ENCODE measurements around the gene DVL3. TPM values are rescaled to one million over a fixed set of nuclear protein-coding genes. Genes with fewer than 3 reads are reported as not detected.

Gene DVL3
- total and polyA plus RNA-seq, 2 donors from 2014 or later, result 30.3 to 57.4 TPM

- TF ChIP-seq, protein P1, sequence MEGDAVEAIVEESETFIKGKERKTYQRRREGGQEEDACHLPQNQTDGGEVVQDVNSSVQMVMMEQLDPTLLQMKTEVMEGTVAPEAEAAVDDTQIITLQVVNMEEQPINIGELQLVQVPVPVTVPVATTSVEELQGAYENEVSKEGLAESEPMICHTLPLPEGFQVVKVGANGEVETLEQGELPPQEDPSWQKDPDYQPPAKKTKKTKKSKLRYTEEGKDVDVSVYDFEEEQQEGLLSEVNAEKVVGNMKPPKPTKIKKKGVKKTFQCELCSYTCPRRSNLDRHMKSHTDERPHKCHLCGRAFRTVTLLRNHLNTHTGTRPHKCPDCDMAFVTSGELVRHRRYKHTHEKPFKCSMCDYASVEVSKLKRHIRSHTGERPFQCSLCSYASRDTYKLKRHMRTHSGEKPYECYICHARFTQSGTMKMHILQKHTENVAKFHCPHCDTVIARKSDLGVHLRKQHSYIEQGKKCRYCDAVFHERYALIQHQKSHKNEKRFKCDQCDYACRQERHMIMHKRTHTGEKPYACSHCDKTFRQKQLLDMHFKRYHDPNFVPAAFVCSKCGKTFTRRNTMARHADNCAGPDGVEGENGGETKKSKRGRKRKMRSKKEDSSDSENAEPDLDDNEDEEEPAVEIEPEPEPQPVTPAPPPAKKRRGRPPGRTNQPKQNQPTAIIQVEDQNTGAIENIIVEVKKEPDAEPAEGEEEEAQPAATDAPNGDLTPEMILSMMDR (IDR thresholded peaks at IDR 0.05; ENCODE audit: borderline replicate concordance, extremely low read depth, insufficient read depth), result no peak
- FAIRE-seq (no peak), DNase-seq (no peak)
- Histone ChIP-seq H3K9ac (ENCODE audit: low read length in 3 of 3) (no peak overlapping the region), H3K36me3 (ENCODE audit: control insufficient read depth in 2 of 3, insufficient read depth in 3 of 3, low read length in 3 of 3) (peaks cover 12 to 62% (median 34%) of the 10 kb centered on the region in 3 donors), H3K27ac (ENCODE audit: low read depth in 2 of 2, low read length in 2 of 2) (no peak overlapping the region), H3K4me1 (ENCODE audit: control insufficient read depth in 2 of 3, insufficient read depth in 2 of 3, low read depth in 1 of 3, low read length in 3 of 3) (no peaks in the 10 kb centered on the region), H3K9me3 (ENCODE audit: control insufficient read depth in 2 of 3, insufficient read depth in 1 of 3, low read length in 3 of 3) (no peaks in the 10 kb centered on the region), H3K4me3 (ENCODE audit: low read length in 3 of 3) (no peak overlapping the region), H3K27me3 (ENCODE audit: control insufficient read depth, insufficient read depth, low read length) (no peaks in the 10 kb centered on the region)
- intact Hi-C loops (cut with DNase I), result no loop called here
These were observed 13.4 kb downstream of the DVL3 start for GRCh38 chr3:184168363-184169120.

DNA sequence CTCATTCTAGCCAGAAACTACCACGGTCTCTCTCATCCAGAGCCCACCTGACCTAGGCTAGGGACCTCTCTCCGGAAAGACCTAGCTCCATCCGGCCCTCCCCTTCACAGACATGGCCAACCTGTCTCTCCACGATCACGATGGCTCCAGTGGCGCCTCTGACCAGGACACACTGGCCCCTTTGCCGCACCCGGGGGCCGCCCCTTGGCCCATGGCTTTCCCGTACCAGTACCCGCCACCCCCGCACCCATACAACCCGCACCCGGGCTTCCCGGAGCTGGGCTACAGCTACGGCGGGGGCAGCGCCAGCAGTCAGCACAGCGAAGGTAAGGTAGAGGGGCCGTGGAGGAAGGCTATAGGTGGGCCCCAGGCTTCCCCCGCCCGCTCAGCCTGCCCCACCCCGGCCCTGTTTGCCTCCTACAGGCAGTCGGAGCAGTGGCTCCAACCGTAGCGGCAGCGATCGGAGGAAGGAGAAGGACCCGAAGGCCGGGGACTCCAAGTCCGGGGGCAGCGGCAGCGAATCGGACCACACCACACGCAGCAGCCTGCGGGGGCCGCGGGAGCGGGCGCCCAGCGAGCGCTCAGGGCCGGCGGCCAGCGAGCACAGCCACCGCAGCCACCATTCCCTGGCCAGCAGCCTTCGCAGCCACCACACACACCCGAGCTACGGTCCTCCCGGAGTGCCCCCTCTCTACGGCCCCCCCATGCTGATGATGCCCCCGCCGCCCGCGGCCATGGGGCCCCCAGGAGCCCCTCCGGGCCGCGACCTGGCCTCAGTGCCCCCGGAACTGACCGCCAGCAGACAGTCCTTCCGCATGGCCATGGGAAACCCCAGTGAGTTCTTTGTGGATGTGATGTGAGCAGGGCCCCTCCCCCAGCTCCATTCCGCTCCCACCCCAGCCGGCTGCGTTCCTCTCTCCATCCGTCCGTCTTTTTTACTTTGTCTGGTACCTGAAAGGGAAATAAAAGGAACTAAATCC is 15.0 kb downstream of the DVL3 start:
- TF ChIP-seq, protein P1 (IDR thresholded peaks at IDR 0.05; ENCODE audit: borderline replicate concordance, extremely low read depth, insufficient read depth), result no peak
- H3K9me3 ChIP-seq (ENCODE audit: control insufficient read depth in 2 of 3, insufficient read depth in 1 of 3, low read length in 3 of 3), result no peaks in the 10 kb centered on the region
- FAIRE-seq (no peak), DNase-seq (no peak)
- no peaks in the 10 kb centered on the region for H3K4me1 ChIP-seq (ENCODE audit: control insufficient read depth in 2 of 3, insufficient read depth in 2 of 3, low read depth in 1 of 3, low read length in 3 of 3)
- peaks cover 12 to 48% (median 33%) of the 10 kb centered on the region in 3 donors for H3K36me3 ChIP-seq (ENCODE audit: control insufficient read depth in 2 of 3, insufficient read depth in 3 of 3, low read length in 3 of 3)
- H3K27me3 ChIP-seq (ENCODE audit: control insufficient read depth, insufficient read depth, low read length), result no peaks in the 10 kb centered on the region
- H3K27ac ChIP-seq (ENCODE audit: low read depth in 2 of 2, low read length in 2 of 2), result no peak overlapping the region
- H3K9ac ChIP-seq (ENCODE audit: low read length in 3 of 3), result no peak overlapping the region
- H3K4me3 ChIP-seq (ENCODE audit: low read length in 3 of 3), result no peak overlapping the region
- intact Hi-C loops (cut with DNase I), result no loop called here

DNA sequence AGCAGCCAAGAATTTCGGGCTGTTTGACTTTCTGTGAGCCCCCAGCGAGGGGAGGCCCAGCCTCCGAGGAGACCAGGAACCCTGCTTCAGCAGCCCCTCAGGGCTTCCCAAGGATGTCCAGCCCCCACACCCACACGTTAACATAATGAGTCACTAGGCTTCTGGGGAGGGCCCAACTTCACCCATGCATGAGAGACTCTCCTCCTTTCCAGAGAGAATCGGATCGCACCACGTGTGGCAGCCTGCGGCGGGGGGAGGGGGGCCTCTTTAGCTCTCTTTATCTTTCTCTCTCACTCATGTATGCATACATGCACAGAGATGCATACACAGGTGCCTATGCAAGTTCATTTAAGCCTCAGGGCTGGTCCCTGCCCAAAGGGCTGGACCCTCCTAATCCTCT is 16.4 kb downstream of the DVL3 start:
- H3K27me3 ChIP-seq (ENCODE audit: control insufficient read depth, insufficient read depth, low read length), result no peaks in the 10 kb centered on the region
- H3K9ac ChIP-seq (ENCODE audit: low read length in 3 of 3), result no peak overlapping the region
- FAIRE-seq, result no peak
- intact Hi-C loops (cut with DNase I), result no loop called here
- no peak overlapping the region for H3K4me3 ChIP-seq (ENCODE audit: low read length in 3 of 3)
- TF ChIP-seq, protein P1 (IDR thresholded peaks at IDR 0.05; ENCODE audit: borderline replicate concordance, extremely low read depth, insufficient read depth), result no peak
- H3K36me3 ChIP-seq (ENCODE audit: control insufficient read depth in 2 of 3, insufficient read depth in 3 of 3, low read length in 3 of 3), result peaks cover 2 to 34% (median 19%) of the 10 kb centered on the region in 3 donors
- no peaks in the 10 kb centered on the region for H3K9me3 ChIP-seq (ENCODE audit: control insufficient read depth in 2 of 3, insufficient read depth in 1 of 3, low read length in 3 of 3)
- H3K4me1 ChIP-seq (ENCODE audit: control insufficient read depth in 2 of 3, insufficient read depth in 2 of 3, low read depth in 1 of 3, low read length in 3 of 3), result peaks cover 0 to 11% (median under 1%) of the 10 kb centered on the region in 3 donors
- no peak overlapping the region for H3K27ac ChIP-seq (ENCODE audit: low read depth in 2 of 2, low read length in 2 of 2)
- peak in 2 of 5 donors; percentile 30 to 54 for DNase-seq

All from kidney (tissue), 14 donors.